Right lobe of liver (tissue), 6 donors: ENCODE results near the gene LRRC56. TPM values are rescaled to one million over a fixed set of nuclear protein-coding genes. Genes with fewer than 3 reads are reported as not detected.

Experiments
- ATAC-seq, 4 donors: fragments of 200-7000 bp; cut with Tn5 transposase; one replicate each; pipeline ENCODE4 v1.9.1; 2020; ENCODE audit warnings: mild to moderate bottlenecking in 4 of 4, moderate library complexity in 4 of 4
- DNase-seq, 3 donors: peaks; one replicate each; pipeline ENCODE4 v3.0.0-alpha.2; 2020
- H3K27ac ChIP-seq, 3 donors: fragments of 200-600 bp; one replicate each; pipeline ENCODE4 v1.8.0; 2022
- H3K27me3 ChIP-seq, 2 donors: fragments of 200-600 bp; one replicate each; pipeline ENCODE4 v1.8.0; 2022
- H3K36me3 ChIP-seq, 4 donors: fragments of 200-600 bp; sonication (generic) in 1 of 4; one replicate each; pipeline versions ENCODE4 v1.5.1 to v1.8.0; 2017 to 2022; ENCODE audit warnings: control low read depth in 1 of 4
- H3K4me1 ChIP-seq, 4 donors: fragments of 200-600 bp; sonication (generic) in 1 of 4; one replicate each; pipeline versions ENCODE4 v1.5.1 to v1.8.0; 2017 to 2022; ENCODE audit warnings: control low read depth in 1 of 4
- H3K4me3 ChIP-seq, 3 donors: fragments of 200-600 bp; one replicate each; pipeline ENCODE4 v1.8.0; 2022
- H3K9me3 ChIP-seq, 4 donors: fragments of 200-600 bp; sonication (generic) in 1 of 4; one replicate each; pipeline versions ENCODE4 v1.5.1 to v1.8.0; 2017 to 2022; ENCODE audit warnings: control low read depth in 1 of 4
- POLR2A ChIP-seq: fragments of 450-650 bp; IDR thresholded peaks from one replicate; pipeline ENCODE4 v1.6.1; 2017; ENCODE audit warnings: antibody characterized with exemption, mild to moderate bottlenecking
- WGBS: methylation state at CpG from one replicate; pipeline ENCODE4 v1.1.6; 2018; ENCODE audit warnings: low coverage, low lambda C conversion rate; ENCODE audit not compliant: insufficient coverage; ENCODE audit errors: missing lambda C conversion rate; 5-methylcytosine and 5-hydroxymethylcytosine counted together
- intact Hi-C, 2 donors: fragments of 100-400 bp; cut with DNase I; formaldehyde crosslinking; loops; one replicate each; pipeline versions ENCODE4 v1.11.2 to v1.14.1; 2022
- total RNA-seq, 6 experiments: library from RNA; depleted of rRNA in 2 of 6; stranded (reverse); fragments of >200 nt in 2 of 6; fragmentation: NEBNext Ultra II Directional in 3 of 6; extraction: Animal tissue kit (Norgen Biotek cat#: 25700) in 3 of 6; gene quantifications; one replicate each; pipeline versions ENCODE4 v1.1.0 to v1.2.4, GENCODE V29; 2016 to 2023
- TF ChIP-seq, protein P1 (sequence below), 4 donors: fragments of 200-600 bp in 3 of 4; fragments of 450-650 bp in 1 of 4; IDR thresholded peaks; one replicate each; pipeline versions ENCODE4 v1.5.1 to v1.8.0; 2016 to 2022; ENCODE audit warnings: antibody characterized with exemption in 4 of 4, mild to moderate bottlenecking in 2 of 4
- donor health status: DM: no; HTN: yes; CAD: no.
- donor health status: DM: no; HTN: no; CAD: no.
- donor health status: DM: no; HTN: no; CAD: no.
- donor health status: DM: no; HTN: yes; CAD: no.
- donor health status: DM: no; HTN: yes; CAD: no.

The LRRC56 gene
- total RNA-seq, 6 experiments from 2014 or later, result 0.12 to 1.1 (median 0.71) TPM; not detected in 1

DNA sequence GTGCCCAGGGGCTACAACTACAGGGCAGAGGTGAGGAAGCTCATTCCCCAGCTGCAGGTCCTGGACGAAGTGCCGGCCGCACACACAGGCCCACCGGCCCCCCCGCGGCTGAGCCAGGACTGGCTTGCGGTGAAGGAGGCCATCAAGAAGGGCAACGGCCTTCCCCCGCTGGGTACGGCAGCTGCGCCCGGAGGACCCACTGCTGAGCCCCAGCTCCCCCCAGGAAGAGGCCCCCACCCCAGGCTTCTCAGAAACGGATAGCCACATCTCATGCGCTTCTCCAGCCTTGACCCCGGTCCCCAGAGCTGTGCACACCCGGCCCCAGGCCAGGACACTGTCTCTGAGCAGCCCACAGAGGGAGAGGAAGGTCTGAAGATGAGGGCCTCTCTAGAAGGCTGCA, 13.8 kb downstream of the LRRC56 start:
- intact Hi-C loops, result loop anchor here in 1 of 2 donors (10.0 kb wide), 1 partner anchor 204 kb away; no protein-coding TSS in a partner anchor
- H3K4me1 ChIP-seq, result peaks cover 0 to 10% (median 0%) of the 10 kb centered on the region in 4 donors
- no peaks in the 10 kb centered on the region for H3K36me3 ChIP-seq
- no peaks in the 10 kb centered on the region for H3K27me3 ChIP-seq
- WGBS, result no CpG with 5 or more reads among the region's 16 CpGs
- DNase-seq (no peak), ATAC-seq (no peak)
- H3K27ac ChIP-seq, result no peak overlapping the region
- TF ChIP-seq, protein P1, sequence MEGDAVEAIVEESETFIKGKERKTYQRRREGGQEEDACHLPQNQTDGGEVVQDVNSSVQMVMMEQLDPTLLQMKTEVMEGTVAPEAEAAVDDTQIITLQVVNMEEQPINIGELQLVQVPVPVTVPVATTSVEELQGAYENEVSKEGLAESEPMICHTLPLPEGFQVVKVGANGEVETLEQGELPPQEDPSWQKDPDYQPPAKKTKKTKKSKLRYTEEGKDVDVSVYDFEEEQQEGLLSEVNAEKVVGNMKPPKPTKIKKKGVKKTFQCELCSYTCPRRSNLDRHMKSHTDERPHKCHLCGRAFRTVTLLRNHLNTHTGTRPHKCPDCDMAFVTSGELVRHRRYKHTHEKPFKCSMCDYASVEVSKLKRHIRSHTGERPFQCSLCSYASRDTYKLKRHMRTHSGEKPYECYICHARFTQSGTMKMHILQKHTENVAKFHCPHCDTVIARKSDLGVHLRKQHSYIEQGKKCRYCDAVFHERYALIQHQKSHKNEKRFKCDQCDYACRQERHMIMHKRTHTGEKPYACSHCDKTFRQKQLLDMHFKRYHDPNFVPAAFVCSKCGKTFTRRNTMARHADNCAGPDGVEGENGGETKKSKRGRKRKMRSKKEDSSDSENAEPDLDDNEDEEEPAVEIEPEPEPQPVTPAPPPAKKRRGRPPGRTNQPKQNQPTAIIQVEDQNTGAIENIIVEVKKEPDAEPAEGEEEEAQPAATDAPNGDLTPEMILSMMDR (IDR thresholded peaks at IDR 0.05), result no peak
- TF ChIP-seq POLR2A, result no peak
- no peaks in the 10 kb centered on the region for H3K9me3 ChIP-seq
- H3K4me3 ChIP-seq, result no peak overlapping the region

DNA sequence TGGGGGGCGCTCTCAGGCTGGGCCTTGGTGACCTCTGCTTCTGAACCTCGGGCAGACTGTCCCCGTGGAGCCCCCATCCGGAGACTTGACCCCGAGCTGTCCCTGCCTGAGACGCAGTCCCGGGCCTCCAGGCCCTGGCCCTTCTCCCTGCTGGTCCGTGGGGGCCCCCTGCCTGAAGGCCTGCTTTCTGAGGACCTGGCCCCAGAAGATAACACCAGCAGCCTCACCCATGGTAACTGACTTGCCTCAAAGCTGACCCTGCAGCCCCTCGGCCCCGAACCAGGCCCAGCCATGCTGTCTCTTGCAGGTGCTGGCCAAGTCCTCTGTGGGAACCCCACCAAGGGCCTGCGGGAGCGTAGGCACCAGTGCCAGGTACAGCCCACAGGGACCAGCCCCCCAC, 14.3 kb downstream of the LRRC56 start:
- no peak for TF ChIP-seq POLR2A
- TF ChIP-seq, protein P1 (IDR thresholded peaks at IDR 0.05), result no peak
- ATAC-seq (no peak), DNase-seq (no peak)
- 83% methylated on average over 3 of the region's 12 CpGs for WGBS
- H3K4me1 ChIP-seq, result peaks cover 0 to 10% (median 0%) of the 10 kb centered on the region in 4 donors
- H3K4me3 ChIP-seq, result no peak overlapping the region
- no peaks in the 10 kb centered on the region for H3K27me3 ChIP-seq
- no peaks in the 10 kb centered on the region for H3K9me3 ChIP-seq
- intact Hi-C loops, result loop anchor here in 1 of 2 donors (10.0 kb wide), 1 partner anchor 203 kb away; no protein-coding TSS in a partner anchor
- H3K27ac ChIP-seq, result no peak overlapping the region
- H3K36me3 ChIP-seq, result no peaks in the 10 kb centered on the region

DNA sequence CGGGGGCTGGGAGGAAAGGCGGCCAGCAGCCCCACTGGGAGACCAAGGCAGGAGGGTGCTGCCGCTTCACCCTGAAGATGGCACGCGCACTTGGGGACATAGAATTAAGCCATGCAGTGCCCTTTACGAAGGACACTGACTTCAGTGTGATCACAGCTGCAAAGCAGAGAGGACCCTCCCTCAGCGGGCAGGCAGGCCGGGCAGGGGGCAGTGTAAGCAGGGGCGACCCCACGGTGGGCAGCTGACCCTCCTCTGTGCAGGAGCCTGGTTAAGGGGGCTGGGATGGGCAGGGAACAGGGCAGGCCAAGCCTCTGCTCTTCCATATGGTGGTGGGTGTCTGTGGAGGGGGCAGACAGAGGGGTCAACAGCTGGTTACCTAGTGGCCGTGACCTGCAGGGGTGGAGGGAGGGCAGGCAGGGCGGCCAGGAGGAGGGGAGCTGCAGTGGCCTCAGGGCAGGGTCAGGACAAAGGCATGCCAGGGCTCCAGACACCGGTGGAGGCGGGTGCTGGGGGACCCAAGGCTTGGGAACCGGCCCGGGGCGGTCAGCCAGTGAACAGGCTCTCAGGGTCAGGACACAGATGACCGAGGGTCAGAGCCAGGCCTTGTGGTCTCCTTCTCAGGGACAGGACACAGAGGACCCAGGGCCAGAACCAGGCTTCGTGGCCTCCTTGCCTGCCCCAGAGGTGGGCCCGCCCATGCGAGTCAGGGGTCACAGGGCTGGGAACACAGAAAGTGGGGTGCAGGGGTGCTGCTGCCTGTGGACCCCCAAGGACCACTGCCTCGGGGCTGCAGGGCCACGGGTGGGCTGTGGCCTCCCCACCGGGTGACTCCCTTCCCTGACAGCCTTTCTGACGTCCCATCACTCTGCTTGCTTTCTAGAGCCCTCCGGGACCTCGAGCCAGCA, 16.0 kb downstream of the LRRC56 start:
- intact Hi-C loops, result loop anchor here in 1 of 2 donors (10.0 kb wide), 1 partner anchor 201 kb away; no protein-coding TSS in a partner anchor
- Histone ChIP-seq H3K27me3 (no peaks in the 10 kb centered on the region), H3K4me1 (peaks cover 0 to 10% (median 0%) of the 10 kb centered on the region in 4 donors), H3K4me3 (no peak overlapping the region), H3K9me3 (no peaks in the 10 kb centered on the region), H3K27ac (no peak overlapping the region), H3K36me3 (no peaks in the 10 kb centered on the region)
- WGBS, result 53% methylated on average over 3 of the region's 27 CpGs
- ATAC-seq, result peak in 1 of 4 donors; percentile 1
- TF ChIP-seq, protein P1 (IDR thresholded peaks at IDR 0.05), result no peak
- no peak for TF ChIP-seq POLR2A
- no peak for DNase-seq

DNA sequence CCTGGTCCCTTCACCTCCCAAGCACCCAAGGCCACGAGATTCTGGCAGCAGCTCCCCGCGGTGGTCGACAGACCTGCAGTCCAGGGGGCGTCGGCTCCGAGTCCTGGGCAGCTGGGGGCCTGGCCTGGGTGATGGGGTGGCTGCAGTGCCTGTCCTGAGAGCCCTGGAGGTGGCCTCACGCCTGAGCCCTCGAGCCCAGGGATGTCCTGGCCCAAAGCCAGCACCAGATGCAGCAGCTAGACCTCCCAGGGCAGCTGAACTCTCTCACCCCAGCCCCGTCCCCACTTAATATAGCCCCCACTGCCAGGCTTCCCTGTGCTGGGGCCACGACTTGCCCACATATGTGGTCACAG, 16.6 kb downstream of the LRRC56 start:
- no peak for TF ChIP-seq POLR2A
- TF ChIP-seq, protein P1 (IDR thresholded peaks at IDR 0.05), result no peak
- Histone ChIP-seq H3K27me3 (no peaks in the 10 kb centered on the region), H3K9me3 (no peaks in the 10 kb centered on the region), H3K36me3 (no peaks in the 10 kb centered on the region), H3K4me1 (peaks cover 0 to 10% (median 0%) of the 10 kb centered on the region in 4 donors), H3K27ac (no peak overlapping the region), H3K4me3 (no peak overlapping the region)
- intact Hi-C loops, result loop anchor here in 1 of 2 donors (10.0 kb wide), 1 partner anchor 201 kb away; no protein-coding TSS in a partner anchor
- ATAC-seq (no peak), DNase-seq (no peak)
- WGBS, result 58% methylated on average over 5 of the region's 11 CpGs
